Endothelial cell (in vitro differentiated cells): ENCODE results near the gene DNAH11. TPM values are rescaled to one million over a fixed set of nuclear protein-coding genes. Genes with fewer than 3 reads are reported as not detected.

Experiments
- DNase-seq: peaks from one replicate; pipeline ENCODE4 v3.0.0; 2021; ENCODE audit warnings: low spot score
- H3K27ac Mint-ChIP-seq: one replicate; pipeline ENCODE4 v1.8.0; 2021; ENCODE audit warnings: mixed read lengths, inconsistent platforms; ENCODE audit not compliant: unreplicated experiment
- H3K27me3 Mint-ChIP-seq: one replicate; pipeline ENCODE4 v1.8.0; 2021; ENCODE audit warnings: mild to moderate bottlenecking, moderate library complexity, mixed read lengths, inconsistent platforms; ENCODE audit not compliant: unreplicated experiment
- H3K36me3 Mint-ChIP-seq: one replicate; pipeline ENCODE4 v1.8.0; 2021; ENCODE audit warnings: mild to moderate bottlenecking, low read depth, mixed read lengths, inconsistent platforms; ENCODE audit not compliant: unreplicated experiment
- H3K4me1 Mint-ChIP-seq: one replicate; pipeline ENCODE4 v1.8.0; 2021; ENCODE audit warnings: mild to moderate bottlenecking, mixed read lengths, inconsistent platforms; ENCODE audit not compliant: unreplicated experiment
- H3K4me3 Mint-ChIP-seq: one replicate; pipeline ENCODE4 v1.8.0; 2021; ENCODE audit warnings: mild to moderate bottlenecking, mixed read lengths, inconsistent platforms; ENCODE audit not compliant: unreplicated experiment
- H3K9me3 Mint-ChIP-seq: one replicate; pipeline ENCODE4 v1.8.0; 2021; ENCODE audit warnings: mixed read lengths, inconsistent platforms; ENCODE audit not compliant: unreplicated experiment
- total RNA-seq: library from RNA; stranded (reverse); fragmentation: NEBNext Ultra II Directional; extraction: Animal tissue kit (Norgen Biotek cat#: 25700); gene quantifications from one replicate; pipeline ENCODE4 v1.2.1, GENCODE V29; 2021; ENCODE audit not compliant: unreplicated experiment
- TF ChIP-seq, protein P1 (sequence below): fragments of 200-600 bp; sonication (generic); IDR thresholded peaks from one replicate; pipeline ENCODE4 v1.5.0; 2021; ENCODE audit warnings: antibody characterized with exemption; ENCODE audit not compliant: unreplicated experiment

The DNAH11 gene
- total RNA-seq, 1 donor from 2014 or later: 0.18 TPM

- no peak for DNase-seq
- no peak overlapping the region for H3K27ac Mint-ChIP-seq
- TF ChIP-seq, protein P1, sequence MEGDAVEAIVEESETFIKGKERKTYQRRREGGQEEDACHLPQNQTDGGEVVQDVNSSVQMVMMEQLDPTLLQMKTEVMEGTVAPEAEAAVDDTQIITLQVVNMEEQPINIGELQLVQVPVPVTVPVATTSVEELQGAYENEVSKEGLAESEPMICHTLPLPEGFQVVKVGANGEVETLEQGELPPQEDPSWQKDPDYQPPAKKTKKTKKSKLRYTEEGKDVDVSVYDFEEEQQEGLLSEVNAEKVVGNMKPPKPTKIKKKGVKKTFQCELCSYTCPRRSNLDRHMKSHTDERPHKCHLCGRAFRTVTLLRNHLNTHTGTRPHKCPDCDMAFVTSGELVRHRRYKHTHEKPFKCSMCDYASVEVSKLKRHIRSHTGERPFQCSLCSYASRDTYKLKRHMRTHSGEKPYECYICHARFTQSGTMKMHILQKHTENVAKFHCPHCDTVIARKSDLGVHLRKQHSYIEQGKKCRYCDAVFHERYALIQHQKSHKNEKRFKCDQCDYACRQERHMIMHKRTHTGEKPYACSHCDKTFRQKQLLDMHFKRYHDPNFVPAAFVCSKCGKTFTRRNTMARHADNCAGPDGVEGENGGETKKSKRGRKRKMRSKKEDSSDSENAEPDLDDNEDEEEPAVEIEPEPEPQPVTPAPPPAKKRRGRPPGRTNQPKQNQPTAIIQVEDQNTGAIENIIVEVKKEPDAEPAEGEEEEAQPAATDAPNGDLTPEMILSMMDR: no peak
Observed at GRCh38 chr7:21587139-21587784, 44.4 kb downstream of the DNAH11 start.

DNA sequence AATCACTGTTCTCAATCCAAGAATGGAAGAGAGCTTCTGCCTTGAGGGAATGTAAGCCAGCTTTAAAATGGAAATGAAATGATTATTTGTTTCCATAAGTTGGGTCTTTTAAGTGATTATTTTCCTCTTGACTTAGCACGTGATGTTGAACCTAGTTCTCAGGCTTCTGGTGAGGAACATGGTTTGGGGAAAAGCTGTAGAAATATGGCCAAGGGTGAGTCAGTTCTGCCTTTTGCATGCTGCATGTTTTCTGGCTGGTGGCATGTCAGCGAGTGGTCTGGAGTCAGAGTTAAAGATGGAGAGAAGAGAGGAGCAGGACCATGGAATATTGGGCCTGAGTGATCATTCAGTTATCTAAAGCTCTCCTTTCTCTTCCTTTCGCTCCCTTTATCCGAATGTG is 54.0 kb downstream of the DNAH11 start:
- no peaks in the 10 kb centered on the region for H3K4me1 Mint-ChIP-seq
- no peaks in the 10 kb centered on the region for H3K36me3 Mint-ChIP-seq
- H3K27ac Mint-ChIP-seq: no peak overlapping the region
- H3K9me3 Mint-ChIP-seq: no peaks in the 10 kb centered on the region
- no peak overlapping the region for H3K4me3 Mint-ChIP-seq
- H3K27me3 Mint-ChIP-seq: peaks cover 3% of the 10 kb centered on the region
- no peak for DNase-seq
- TF ChIP-seq, protein P1: no peak

More at GRCh38 chr7:21587139-21587784, 44.4 kb downstream of the DNAH11 start:
- H3K36me3 Mint-ChIP-seq: no peaks in the 10 kb centered on the region
- no peaks in the 10 kb centered on the region for H3K4me1 Mint-ChIP-seq
- no peak overlapping the region for H3K4me3 Mint-ChIP-seq
- H3K27me3 Mint-ChIP-seq: no peaks in the 10 kb centered on the region
- no peaks in the 10 kb centered on the region for H3K9me3 Mint-ChIP-seq

DNA sequence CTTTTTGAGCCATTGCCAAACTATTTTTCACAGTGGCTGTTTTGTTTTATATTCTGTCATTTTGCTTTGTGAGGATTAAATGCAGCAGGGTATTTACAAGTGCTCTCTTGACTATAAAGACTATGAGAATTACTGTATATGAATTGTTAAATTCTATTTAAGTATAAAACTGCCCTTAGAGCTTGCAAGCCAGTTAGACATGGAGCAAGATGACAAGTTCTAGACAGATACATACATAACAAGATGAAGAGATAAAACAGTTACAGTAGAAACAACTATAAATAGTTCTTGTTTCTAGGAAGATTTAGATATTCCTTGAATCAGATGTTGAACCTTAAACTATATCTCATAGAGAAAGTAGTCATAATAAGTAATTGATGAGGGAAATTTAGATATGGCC is 60.6 kb downstream of the DNAH11 start:
- no peak for DNase-seq
- Mint-ChIP-seq H3K4me1 (no peaks in the 10 kb centered on the region), H3K4me3 (no peak overlapping the region), H3K27ac (no peak overlapping the region), H3K36me3 (no peaks in the 10 kb centered on the region), H3K27me3 (no peaks in the 10 kb centered on the region), H3K9me3 (no peaks in the 10 kb centered on the region)
- TF ChIP-seq, protein P1: no peak

GRCh38 chr7:21603972-21604749 is 61.3 kb downstream of the DNAH11 start:
- Mint-ChIP-seq H3K4me3 (no peak overlapping the region), H3K36me3 (no peaks in the 10 kb centered on the region), H3K9me3 (no peaks in the 10 kb centered on the region), H3K27ac (no peak overlapping the region), H3K27me3 (no peaks in the 10 kb centered on the region), H3K4me1 (no peaks in the 10 kb centered on the region)
- TF ChIP-seq, protein P1: no peak
- DNase-seq: no peak

DNA sequence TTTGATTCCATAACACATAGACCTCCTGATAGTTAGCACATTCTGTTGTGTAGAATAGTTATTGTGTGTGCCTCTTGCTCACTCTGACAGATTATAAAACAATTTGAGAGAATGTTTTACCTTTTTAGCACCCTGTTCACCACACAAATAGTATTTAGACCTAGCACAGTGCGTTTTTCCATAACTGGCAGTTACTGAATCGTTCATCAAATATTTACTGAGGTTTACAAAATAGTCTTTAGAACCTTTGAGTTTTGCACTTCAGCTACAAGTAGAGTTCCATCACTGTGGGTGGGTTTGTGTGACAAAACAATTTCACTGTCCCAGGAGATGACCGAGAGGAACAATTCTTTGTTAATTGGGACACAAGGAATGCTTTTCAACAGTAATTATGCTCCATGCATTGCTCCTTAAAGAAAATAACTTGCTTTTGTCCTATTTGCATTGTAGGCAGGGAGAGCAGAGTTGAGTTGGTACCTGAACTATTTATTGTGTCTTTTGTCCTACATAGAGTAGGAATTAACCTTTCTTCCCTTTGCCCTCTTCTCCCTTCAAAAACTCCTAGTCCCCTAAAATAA is 62.3 kb downstream of the DNAH11 start:
- Mint-ChIP-seq H3K4me3 (no peak overlapping the region), H3K9me3 (no peaks in the 10 kb centered on the region), H3K36me3 (no peaks in the 10 kb centered on the region), H3K4me1 (no peaks in the 10 kb centered on the region), H3K27me3 (no peaks in the 10 kb centered on the region), H3K27ac (no peak overlapping the region)
- no peak for DNase-seq
- TF ChIP-seq, protein P1: no peak
